HEK293 (cell line): ENCODE results near the gene CRISP2.

Experiments
- HOXA7 ChIP-seq: sonication (generic); formaldehyde crosslinking; IDR thresholded peaks from 2 replicates; pipeline ENCODE4 v1.8.1; 2022; ENCODE audit warnings: missing genetic modification reagents, borderline replicate concordance
- HOXD13 ChIP-seq: sonication (generic); formaldehyde crosslinking; IDR thresholded peaks from 2 replicates; pipeline ENCODE4 v1.8.0; 2022; ENCODE audit warnings: missing genetic modification reagents, borderline replicate concordance
- MZF1 ChIP-seq: fragments of 450-650 bp; formaldehyde crosslinking; IDR thresholded peaks from 2 replicates; pipeline ENCODE4 v1.5.1; 2017; ENCODE audit warnings: missing biosample characterization, missing genetic modification characterization, borderline replicate concordance
- PBX3 ChIP-seq: sonication (generic); formaldehyde crosslinking; IDR thresholded peaks from 2 replicates; pipeline ENCODE4 v1.8.1; 2022; ENCODE audit warnings: mild to moderate bottlenecking, moderate library complexity, missing genetic modification reagents
- PRDM1 ChIP-seq: fragments of 450-650 bp; formaldehyde crosslinking; IDR thresholded peaks from 2 replicates; pipeline ENCODE4; 2016; ENCODE audit warnings: missing biosample characterization, missing genetic modification characterization
- REST ChIP-seq: fragments of 450-650 bp; formaldehyde crosslinking; IDR thresholded peaks from 2 replicates; pipeline ENCODE4 v1.5.1; 2016; ENCODE audit warnings: missing biosample characterization, missing genetic modification characterization
- YY1 ChIP-seq: fragments of 450-650 bp; formaldehyde crosslinking; IDR thresholded peaks from 2 replicates; pipeline ENCODE4 v1.5.1; 2018; ENCODE audit warnings: missing biosample characterization, missing genetic modification characterization
- ZNF274 ChIP-seq, 2 experiments: fragments of 200-500 bp in 1 of 2; fragments of 450-650 bp in 1 of 2; sonication (Bioruptor generic) in 1 of 2; formaldehyde crosslinking in 1 of 2; IDR thresholded peaks; 2 replicates each; pipeline versions ENCODE4 v1.5.1 to v1.6.1; 2014 to 2016; ENCODE audit warnings: borderline replicate concordance in 1 of 2, inconsistent platforms in 1 of 2, low read length in 1 of 2, missing biosample characterization in 1 of 2, missing genetic modification characterization in 1 of 2
- ZNF362 ChIP-seq: fragments of 450-650 bp; formaldehyde crosslinking; IDR thresholded peaks from 2 replicates; pipeline ENCODE4 v1.5.1; 2016; ENCODE audit warnings: missing biosample characterization, missing genetic modification characterization
- ZNF707 ChIP-seq: fragments of 450-650 bp; formaldehyde crosslinking; IDR thresholded peaks from 2 replicates; pipeline ENCODE4 v1.5.1; 2016; ENCODE audit warnings: missing biosample characterization, missing genetic modification characterization
- TF ChIP-seq, protein P1 (sequence below): fragments of 450-650 bp; formaldehyde crosslinking; IDR thresholded peaks from 2 replicates; pipeline ENCODE4 v1.5.1; 2016; ENCODE audit warnings: missing biosample characterization, missing genetic modification characterization
- TF ChIP-seq, protein P2 (sequence below): fragments of 450-650 bp; formaldehyde crosslinking; IDR thresholded peaks from 2 replicates; pipeline ENCODE4 v1.5.1; 2016; ENCODE audit warnings: missing biosample characterization, missing genetic modification characterization, borderline replicate concordance
- TF ChIP-seq, protein P3 (sequence below): IDR thresholded peaks from 2 replicates; pipeline ENCODE4 v1.6.1; 2011; ENCODE audit warnings: mild to moderate bottlenecking, low read depth, low read length, borderline replicate concordance

DNA sequence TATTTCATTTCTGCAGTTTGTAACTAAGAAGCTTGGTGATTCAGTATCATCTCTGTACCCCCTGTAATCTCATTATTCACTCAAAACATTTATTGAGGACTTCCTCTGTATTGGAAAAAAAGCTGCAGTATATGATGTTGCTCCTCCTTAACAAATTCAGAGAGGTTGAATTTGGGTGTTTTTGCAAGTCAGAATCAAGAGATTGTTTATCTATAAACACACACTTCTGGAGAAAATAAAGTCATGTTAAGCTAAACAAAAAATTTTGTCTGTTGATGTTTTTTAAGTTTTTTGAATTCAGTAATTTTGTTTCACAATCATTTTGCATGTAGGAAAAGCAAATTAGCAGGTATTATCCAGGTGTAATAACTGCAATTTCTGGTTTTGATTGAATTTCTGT, 65.3 kb downstream of the CRISP2 start:
- TF ChIP-seq, protein P1, sequence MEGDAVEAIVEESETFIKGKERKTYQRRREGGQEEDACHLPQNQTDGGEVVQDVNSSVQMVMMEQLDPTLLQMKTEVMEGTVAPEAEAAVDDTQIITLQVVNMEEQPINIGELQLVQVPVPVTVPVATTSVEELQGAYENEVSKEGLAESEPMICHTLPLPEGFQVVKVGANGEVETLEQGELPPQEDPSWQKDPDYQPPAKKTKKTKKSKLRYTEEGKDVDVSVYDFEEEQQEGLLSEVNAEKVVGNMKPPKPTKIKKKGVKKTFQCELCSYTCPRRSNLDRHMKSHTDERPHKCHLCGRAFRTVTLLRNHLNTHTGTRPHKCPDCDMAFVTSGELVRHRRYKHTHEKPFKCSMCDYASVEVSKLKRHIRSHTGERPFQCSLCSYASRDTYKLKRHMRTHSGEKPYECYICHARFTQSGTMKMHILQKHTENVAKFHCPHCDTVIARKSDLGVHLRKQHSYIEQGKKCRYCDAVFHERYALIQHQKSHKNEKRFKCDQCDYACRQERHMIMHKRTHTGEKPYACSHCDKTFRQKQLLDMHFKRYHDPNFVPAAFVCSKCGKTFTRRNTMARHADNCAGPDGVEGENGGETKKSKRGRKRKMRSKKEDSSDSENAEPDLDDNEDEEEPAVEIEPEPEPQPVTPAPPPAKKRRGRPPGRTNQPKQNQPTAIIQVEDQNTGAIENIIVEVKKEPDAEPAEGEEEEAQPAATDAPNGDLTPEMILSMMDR (tag by site-specific recombination) = no peak
- TF ChIP-seq HOXA7 (CRISPR knock-in tag) (no peak), PBX3 (CRISPR knock-in tag) (no peak), PRDM1 (tag by site-specific recombination) (no peak), ZNF707 (tag by site-specific recombination) (no peak), REST (no peak), ZNF362 (tag by site-specific recombination) (no peak), ZNF274 (IDR thresholded peaks at IDR 0.05; ENCODE audit: low read length) (no peak), ZNF274 (tag by site-specific recombination; IDR thresholded peaks at IDR 0.05; ENCODE audit: borderline replicate concordance) (no peak), MZF1 (tag by site-specific recombination) (no peak), YY1 (no peak), HOXD13 (CRISPR knock-in tag) (no peak)
- TF ChIP-seq, protein P2, sequence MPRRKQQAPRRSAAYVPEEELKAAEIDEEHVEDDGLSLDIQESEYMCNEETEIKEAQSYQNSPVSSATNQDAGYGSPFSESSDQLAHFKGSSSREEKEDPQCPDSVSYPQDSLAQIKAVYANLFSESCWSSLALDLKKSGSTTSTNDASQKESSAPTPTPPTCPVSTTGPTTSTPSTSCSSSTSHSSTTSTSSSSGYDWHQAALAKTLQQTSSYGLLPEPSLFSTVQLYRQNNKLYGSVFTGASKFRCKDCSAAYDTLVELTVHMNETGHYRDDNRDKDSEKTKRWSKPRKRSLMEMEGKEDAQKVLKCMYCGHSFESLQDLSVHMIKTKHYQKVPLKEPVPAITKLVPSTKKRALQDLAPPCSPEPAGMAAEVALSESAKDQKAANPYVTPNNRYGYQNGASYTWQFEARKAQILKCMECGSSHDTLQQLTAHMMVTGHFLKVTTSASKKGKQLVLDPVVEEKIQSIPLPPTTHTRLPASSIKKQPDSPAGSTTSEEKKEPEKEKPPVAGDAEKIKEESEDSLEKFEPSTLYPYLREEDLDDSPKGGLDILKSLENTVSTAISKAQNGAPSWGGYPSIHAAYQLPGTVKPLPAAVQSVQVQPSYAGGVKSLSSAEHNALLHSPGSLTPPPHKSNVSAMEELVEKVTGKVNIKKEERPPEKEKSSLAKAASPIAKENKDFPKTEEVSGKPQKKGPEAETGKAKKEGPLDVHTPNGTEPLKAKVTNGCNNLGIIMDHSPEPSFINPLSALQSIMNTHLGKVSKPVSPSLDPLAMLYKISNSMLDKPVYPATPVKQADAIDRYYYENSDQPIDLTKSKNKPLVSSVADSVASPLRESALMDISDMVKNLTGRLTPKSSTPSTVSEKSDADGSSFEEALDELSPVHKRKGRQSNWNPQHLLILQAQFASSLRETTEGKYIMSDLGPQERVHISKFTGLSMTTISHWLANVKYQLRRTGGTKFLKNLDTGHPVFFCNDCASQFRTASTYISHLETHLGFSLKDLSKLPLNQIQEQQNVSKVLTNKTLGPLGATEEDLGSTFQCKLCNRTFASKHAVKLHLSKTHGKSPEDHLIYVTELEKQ = no peak
- TF ChIP-seq, protein P3, sequence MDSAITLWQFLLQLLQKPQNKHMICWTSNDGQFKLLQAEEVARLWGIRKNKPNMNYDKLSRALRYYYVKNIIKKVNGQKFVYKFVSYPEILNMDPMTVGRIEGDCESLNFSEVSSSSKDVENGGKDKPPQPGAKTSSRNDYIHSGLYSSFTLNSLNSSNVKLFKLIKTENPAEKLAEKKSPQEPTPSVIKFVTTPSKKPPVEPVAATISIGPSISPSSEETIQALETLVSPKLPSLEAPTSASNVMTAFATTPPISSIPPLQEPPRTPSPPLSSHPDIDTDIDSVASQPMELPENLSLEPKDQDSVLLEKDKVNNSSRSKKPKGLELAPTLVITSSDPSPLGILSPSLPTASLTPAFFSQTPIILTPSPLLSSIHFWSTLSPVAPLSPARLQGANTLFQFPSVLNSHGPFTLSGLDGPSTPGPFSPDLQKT = no peak
